Endothelial cell of umbilical vein (primary cell): ENCODE data around the gene NEK3. TPM values are rescaled to one million over a fixed set of nuclear protein-coding genes. Genes with fewer than 3 reads are reported as not detected.

Source experiments
- BruUV-seq: library from RNA; stranded (reverse); fragments of 400-500 nt; replicated peaks from 2 replicates; lab custom pipeline; 2021; lab: Mats Ljungman, UMichigan
- CTCF ChIA-PET: fragments of 300-600, 350-600 bp; sonication (Branson Sonifier 250); formaldehyde crosslinking; loops from one replicate; lab custom pipeline; 2021; ENCODE audit warnings: antibody characterized with exemption, inconsistent platforms; lab: Charles Lee
- POLR2A ChIA-PET: fragments of 300-600, 350-600 bp; sonication (Branson Sonifier 250); formaldehyde crosslinking; loops from one replicate; lab custom pipeline; 2021; ENCODE audit warnings: antibody characterized with exemption, inconsistent platforms; lab: Charles Lee
- DNase-seq: peaks from one replicate; pipeline ENCODE4 v3.0.0-alpha.2; 2011; ENCODE audit warnings: low read depth, low spot score
- FAIRE-seq: peaks from 2 replicates; lab custom pipeline; 2011; peaks lifted over from hg19 to GRCh38; lab: Jason Lieb, UNC
- H2AFZ ChIP-seq: 2 replicates; pipeline ENCODE4 v1.6.0; 2012; ENCODE audit warnings: low read depth, low read length, control low read depth, inconsistent platforms
- H3K27ac ChIP-seq: 2 replicates; pipeline ENCODE4 v1.5.1; 2011; ENCODE audit warnings: low read depth, mild to moderate bottlenecking, control low read depth, low read length, moderate library complexity; ENCODE audit not compliant: insufficient read depth
- H3K27me3 ChIP-seq, 2 experiments: 2 replicates each; pipeline versions ENCODE4 v1.6.0 to v1.6.1; 2011; ENCODE audit warnings: low read length in 2 of 2, mixed read lengths in 1 of 2; ENCODE audit not compliant: control insufficient read depth in 2 of 2, insufficient read depth in 2 of 2
- H3K36me3 ChIP-seq, 2 experiments: 2 replicates in 1 of 2; 3 replicates in 1 of 2; pipeline ENCODE4 v1.5.1; 2011; ENCODE audit warnings: low read length in 2 of 2, mild to moderate bottlenecking in 1 of 2, moderate library complexity in 1 of 2; ENCODE audit not compliant: control insufficient read depth in 2 of 2, insufficient read depth in 2 of 2; ENCODE audit errors: extremely low read depth in 1 of 2
- H3K4me1 ChIP-seq: 3 replicates; pipeline ENCODE4 v1.5.1; 2011; ENCODE audit warnings: mild to moderate bottlenecking, low read length; ENCODE audit not compliant: control insufficient read depth, insufficient read depth; ENCODE audit errors: extremely low read depth
- H3K4me2 ChIP-seq: 2 replicates; pipeline ENCODE4 v1.6.1; 2011; ENCODE audit warnings: low read length, control low read depth, mixed read lengths; ENCODE audit not compliant: insufficient read depth
- H3K4me3 ChIP-seq, 3 experiments: fragments of 200-600 bp in 1 of 3; sonication (generic), shearing (Covaris generic) in 1 of 3; replicated peaks in 1 of 3; 2 replicates each; pipeline ENCODE4 v1.5.1; 2011 to 2016; ENCODE audit warnings: control low read depth in 3 of 3, low read length in 3 of 3, mild to moderate bottlenecking in 2 of 3, inconsistent platforms in 1 of 3, low read depth in 1 of 3, moderate library complexity in 1 of 3; ENCODE audit not compliant: insufficient read depth in 1 of 3
- H3K79me2 ChIP-seq: 2 replicates; pipeline ENCODE4 v1.6.0; 2012; ENCODE audit warnings: low read length, inconsistent platforms; ENCODE audit not compliant: control insufficient read depth, insufficient read depth
- H3K9ac ChIP-seq: replicated peaks from 2 replicates; pipeline ENCODE3; 2011; ENCODE audit warnings: low read length, control low read depth; ENCODE audit not compliant: insufficient read depth; ENCODE audit errors: extremely low read depth
- H3K9me1 ChIP-seq: replicated peaks from 3 replicates; pipeline ENCODE4 v1.6.0; 2011; ENCODE audit warnings: mild to moderate bottlenecking, low read length; ENCODE audit not compliant: control insufficient read depth, insufficient read depth; ENCODE audit errors: extremely low read depth
- H3K9me3 ChIP-seq: replicated peaks from 2 replicates; pipeline ENCODE4 v1.5.1; 2012; ENCODE audit warnings: low read length, inconsistent platforms; ENCODE audit not compliant: control insufficient read depth, insufficient read depth
- H4K20me1 ChIP-seq: replicated peaks from 2 replicates; pipeline ENCODE3; 2011; ENCODE audit warnings: mild to moderate bottlenecking, low read length; ENCODE audit not compliant: control insufficient read depth, insufficient read depth; ENCODE audit errors: extremely low read depth
- CTCF ChIP-seq, 2 donors: IDR thresholded peaks; 1 replicate in 1 of 2; 2 replicates in 1 of 2; pipeline ENCODE4 v1.5.1; 2011; ENCODE audit warnings: low read length in 2 of 2, mild to moderate bottlenecking in 2 of 2, moderate library complexity in 2 of 2, control low read depth in 1 of 2, inconsistent platforms in 1 of 2, low read depth in 1 of 2; ENCODE audit not compliant: insufficient read depth in 1 of 2; ENCODE audit errors: extremely low read depth in 1 of 2
- EZH2 ChIP-seq: IDR thresholded peaks from 2 replicates; pipeline ENCODE4 v1.6.1; 2012; ENCODE audit warnings: borderline replicate concordance, low read depth, mild to moderate bottlenecking, moderate library complexity, low read length, inconsistent platforms; ENCODE audit not compliant: severe bottlenecking
- FOS ChIP-seq: IDR thresholded peaks from 2 replicates; pipeline ENCODE4 v1.6.1; 2011; ENCODE audit warnings: mild to moderate bottlenecking, low read length, moderate library complexity, borderline replicate concordance; ENCODE audit not compliant: insufficient read depth
- GATA2 ChIP-seq: IDR thresholded peaks from 2 replicates; pipeline ENCODE4 v1.7.0; 2011; ENCODE audit warnings: low read depth, mild to moderate bottlenecking, moderate library complexity, mixed read lengths, low read length; ENCODE audit not compliant: insufficient read length, insufficient read depth
- JUN ChIP-seq: IDR thresholded peaks from 2 replicates; pipeline ENCODE4 v1.6.1; 2011; ENCODE audit warnings: borderline replicate concordance, low read depth; ENCODE audit not compliant: insufficient read length, insufficient read depth
- MAX ChIP-seq: IDR thresholded peaks from 2 replicates; pipeline ENCODE4 v1.6.1; 2011; ENCODE audit not compliant: insufficient read depth, insufficient read length
- MYC ChIP-seq: IDR thresholded peaks from one replicate; pipeline ENCODE4 v1.6.1; 2011; ENCODE audit warnings: mild to moderate bottlenecking, low read depth, low read length
- POLR2A ChIP-seq: IDR thresholded peaks from 2 replicates; pipeline ENCODE4 v1.6.1; 2012; ENCODE audit warnings: low read depth, mild to moderate bottlenecking, control low read depth, low read length
- POLR2AphosphoS5 ChIP-seq: IDR thresholded peaks from 2 replicates; pipeline ENCODE4 v1.6.1; 2012; ENCODE audit warnings: low read depth, mild to moderate bottlenecking, control low read depth, low read length, moderate library complexity; ENCODE audit not compliant: insufficient read depth
- dilution Hi-C: fragments of 300-500 bp; cut with MboI; formaldehyde crosslinking; loops from one replicate; pipeline ENCODE4 v1.15.0; 2019; ENCODE audit warnings: low sequenced_read_pairs; ENCODE audit not compliant: extremely low pct_ligation_motif_present
- intact Hi-C: fragments of 100-400 bp; cut with micrococcal nuclease; formaldehyde crosslinking; loops from one replicate; pipeline ENCODE4 v1.10.0; 2022
- polyA plus RNA-seq, 4 experiments: library from polyadenylated mRNA; depleted of rRNA in 3 of 4; stranded (reverse) in 3 of 4; unstranded in 1 of 4; fragments of >200 nt; gene quantifications; 2 replicates each; pipeline versions ENCODE4 v1.2.1 to v1.2.3, GENCODE V29; 2011 to 2012; ENCODE audit warnings: missing spikeins in 1 of 4
- total RNA-seq: library from RNA; stranded (reverse); gene quantifications from 2 replicates; pipeline ENCODE4 v1.2.3, GENCODE V29; 2021

NEK3 gene
- total and polyA plus RNA-seq, 2 donors (not counting 3 experiments of a cell fraction or from before 2014, with no cell fraction given), result 10.3 to 13.8 TPM

GRCh38 chr13:52118095-52118494 is 41.3 kb downstream of the NEK3 start:
- FAIRE-seq, result no peak
- no peaks in the 10 kb centered on the region for H3K9me3 ChIP-seq
- TF ChIP-seq EZH2 (no peak), CTCF (IDR thresholded peaks at IDR 0.05; ENCODE audit: extremely low read depth in 1 of 2, insufficient read depth in 1 of 2, low read depth in 1 of 2, low read length in 2 of 2) (no peak), FOS (no peak), MAX (no peak), GATA2 (no peak), JUN (no peak), POLR2AphosphoS5 (no peak), POLR2A (no peak), MYC (no peak)
- no peak overlapping the region for H3K4me2 ChIP-seq
- no peak overlapping the region for H2AFZ ChIP-seq
- H3K4me1 ChIP-seq, result no peaks in the 10 kb centered on the region
- BruUV-seq, result no TSS peak
- H3K9me1 ChIP-seq, result no peaks in the 10 kb centered on the region
- no peak overlapping the region for H3K4me3 ChIP-seq
- H3K27me3 ChIP-seq, result peaks cover 13 to 19% of the 10 kb centered on the region in 2 experiments
- intact Hi-C loops (no loop called here), dilution Hi-C loops (no loop called here)
- ChIA-PET POLR2A (no interaction called here), CTCF (no interaction called here)
- no peak for DNase-seq
- H3K27ac ChIP-seq, result no peak overlapping the region
- H3K9ac ChIP-seq, result no peak overlapping the region
- H3K36me3 ChIP-seq, result no peaks in the 10 kb centered on the region
- no peaks in the 10 kb centered on the region for H3K79me2 ChIP-seq
- H4K20me1 ChIP-seq, result no peaks in the 10 kb centered on the region
